Omental fat pad (tissue), 4 donors: ENCODE measurements around the gene RGS1. TPM values are rescaled to one million over a fixed set of nuclear protein-coding genes. Genes with fewer than 3 reads are reported as not detected.
A peak's percentile ranks its signal among the peaks of the same experiment; 100 is the strongest.

ENCODE experiments used
- ATAC-seq: fragments of 150-250 bp; one replicate; pipeline ENCODE4 v1.9.1; 2016; ENCODE audit warnings: mild to moderate bottlenecking, moderate library complexity; ENCODE audit not compliant: low FRiP score
- DNase-seq: peaks from one replicate; pipeline ENCODE4 v3.0.0-alpha.2; 2019; ENCODE audit warnings: low spot score
- CTCF ChIP-seq, 3 donors: fragments of 450-650 bp; IDR thresholded peaks; one replicate each; pipeline ENCODE4 v1.5.1; 2016 to 2017; ENCODE audit warnings: antibody characterized with exemption in 3 of 3, mild to moderate bottlenecking in 3 of 3, moderate library complexity in 2 of 3
- total RNA-seq, 4 donors: library from RNA; depleted of rRNA; stranded (reverse); fragments of >200 nt; gene quantifications; one replicate each; pipeline ENCODE4 v1.1.0, GENCODE V29; 2016

The RGS1 gene
- total RNA-seq, 4 donors from 2014 or later: 28.4 to 63.6 (median 47.1) TPM

DNA sequence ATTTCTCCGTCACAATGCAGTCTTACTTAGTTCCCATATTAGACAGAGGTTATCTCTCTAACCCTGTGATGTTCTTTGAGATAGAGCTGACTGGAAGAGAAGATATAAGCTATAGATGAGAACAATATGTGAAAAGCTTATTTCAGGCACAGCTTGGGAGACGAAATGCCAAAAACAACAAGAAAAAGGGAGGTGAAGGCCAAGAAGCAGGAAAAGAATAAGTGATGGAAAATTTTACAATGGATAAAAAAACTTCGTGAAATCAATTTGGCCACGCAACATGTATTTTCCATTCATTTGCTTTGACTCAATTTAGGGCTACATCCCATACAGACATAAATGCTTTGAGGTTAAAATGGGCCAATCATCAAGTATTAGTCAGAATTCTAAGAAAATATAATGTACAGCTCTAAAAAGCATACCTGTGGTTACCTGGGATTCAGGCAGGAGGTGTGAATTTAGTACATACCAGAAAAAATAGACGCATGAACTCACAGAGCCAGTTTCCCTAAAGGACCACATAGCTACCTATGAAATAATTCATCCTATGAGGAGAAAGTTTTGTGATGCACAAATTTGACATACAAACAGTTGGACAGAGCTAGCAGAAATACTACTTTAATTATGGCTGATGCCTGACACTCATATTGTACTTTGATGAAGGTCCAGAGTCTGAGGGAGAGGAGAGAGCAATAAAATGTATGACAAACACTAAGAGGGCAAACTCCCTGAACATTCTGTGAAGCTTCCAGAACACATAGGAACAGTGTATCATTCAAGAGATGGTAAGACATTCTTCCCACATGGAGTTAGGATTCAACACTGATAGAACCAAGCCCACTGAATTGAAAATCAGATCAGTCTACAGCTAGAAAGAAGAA is 12.1 kb downstream of the RGS1 start:
- ATAC-seq: no peak
- DNase-seq: no peak
- TF ChIP-seq CTCF (IDR thresholded peaks at IDR 0.05): no peak

- no peak for ATAC-seq
- no peak for TF ChIP-seq CTCF (IDR thresholded peaks at IDR 0.05)
- no peak for DNase-seq
Observed at GRCh38 chr1:192588546-192588945, 13.0 kb downstream of the RGS1 start.

GRCh38 chr1:192589813-192590212 is 14.2 kb downstream of the RGS1 start:
- TF ChIP-seq CTCF (IDR thresholded peaks at IDR 0.05): no peak
- ATAC-seq (peak; percentile 58), DNase-seq (no peak)

- ATAC-seq (no peak), DNase-seq (no peak)
- TF ChIP-seq CTCF (IDR thresholded peaks at IDR 0.05): no peak
Observed at GRCh38 chr1:192592517-192592916, 16.9 kb downstream of the RGS1 start.

DNA sequence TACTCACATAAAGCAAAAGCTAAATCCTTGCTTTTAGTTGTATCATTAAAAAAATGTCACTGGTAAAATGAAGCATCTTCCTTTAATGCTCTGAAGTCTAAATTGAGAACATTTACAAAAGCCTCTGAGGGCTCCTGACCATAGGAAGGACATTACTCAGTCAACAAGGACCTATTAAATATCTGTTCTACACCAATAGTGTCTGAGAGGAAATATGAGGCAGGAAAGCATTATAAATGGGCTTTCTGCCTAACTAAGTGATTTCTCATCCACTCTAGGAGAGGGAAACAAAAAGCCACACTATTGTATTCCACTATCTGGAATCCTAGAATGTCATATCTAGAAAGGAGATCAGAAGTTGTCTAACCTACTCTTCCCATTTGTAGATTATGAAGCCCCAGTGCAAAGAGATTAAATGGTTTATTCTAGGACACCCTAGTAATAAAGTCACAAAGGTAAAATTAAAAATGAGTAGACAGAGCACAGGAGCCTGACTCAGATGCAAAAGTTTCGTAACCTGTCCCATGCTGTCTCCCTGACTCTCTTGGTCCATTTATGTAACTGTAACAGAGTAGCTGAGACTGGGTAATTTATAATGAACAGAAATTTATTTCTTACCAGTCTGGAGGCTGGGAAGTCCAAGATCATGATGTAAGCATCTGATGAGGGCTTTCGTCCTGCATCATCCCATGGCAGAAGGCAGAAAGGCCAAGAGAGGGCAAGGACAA is 17.6 kb downstream of the RGS1 start:
- ATAC-seq: no peak
- TF ChIP-seq CTCF (IDR thresholded peaks at IDR 0.05): no peak
- DNase-seq: no peak

DNA sequence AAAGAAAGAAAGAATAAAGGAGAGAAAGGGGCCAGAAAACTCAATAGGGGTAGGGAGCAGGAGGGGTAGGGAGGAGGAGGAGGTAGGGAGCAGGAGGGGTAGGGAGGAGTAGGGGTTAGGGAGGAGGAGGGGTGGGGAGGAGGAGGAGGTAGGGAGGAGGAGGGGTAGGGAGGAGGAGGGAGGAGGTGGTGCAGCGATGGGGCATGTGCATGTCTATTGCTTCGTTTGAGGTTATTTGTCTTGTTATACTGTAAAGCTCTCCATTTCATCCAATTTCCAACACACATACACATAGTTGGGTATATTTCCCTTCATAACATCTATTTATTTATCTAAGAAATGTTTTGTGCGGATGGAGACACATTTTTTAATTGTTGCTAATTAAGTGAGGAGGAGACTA is 19.7 kb downstream of the RGS1 start:
- ATAC-seq: no peak
- no peak for TF ChIP-seq CTCF (IDR thresholded peaks at IDR 0.05)
- DNase-seq: no peak
